ENCODE data around the gene JMJD1C.

The JMJD1C gene

GRCh38 chr10:63255316-63255715, 210.5 kb downstream of the JMJD1C start:
- H3K36me3 ChIP-seq (ENCODE audit: low read depth), result peaks cover 26% of the 10 kb centered on the region
- no peaks in the 10 kb centered on the region for H3K9me3 ChIP-seq (ENCODE audit: severe bottlenecking)
- no peak overlapping the region for H3K27ac ChIP-seq (ENCODE audit: poor library complexity, severe bottlenecking)
- DNase-seq (ENCODE audit: low spot score) (no peak), ATAC-seq (ENCODE audit: low read depth) (no peak)
- no peak overlapping the region for H3K4me3 ChIP-seq (ENCODE audit: severe bottlenecking)
- no peaks in the 10 kb centered on the region for H3K27me3 ChIP-seq (ENCODE audit: insufficient read depth, poor library complexity, severe bottlenecking)
- no peak for TF ChIP-seq CTCF (IDR thresholded peaks at IDR 0.05; ENCODE audit: poor library complexity, severe bottlenecking)
- H3K4me1 ChIP-seq (ENCODE audit: insufficient read depth, poor library complexity, severe bottlenecking), result peaks cover 20% of the 10 kb centered on the region

GRCh38 chr10:63253040-63253439, 212.7 kb downstream of the JMJD1C start:
- Histone ChIP-seq H3K4me1 (ENCODE audit: insufficient read depth, poor library complexity, severe bottlenecking) (peaks cover 3% of the 10 kb centered on the region), H3K36me3 (ENCODE audit: low read depth) (peaks cover 19% of the 10 kb centered on the region), H3K27me3 (ENCODE audit: insufficient read depth, poor library complexity, severe bottlenecking) (no peaks in the 10 kb centered on the region), H3K9me3 (ENCODE audit: severe bottlenecking) (no peaks in the 10 kb centered on the region), H3K4me3 (ENCODE audit: severe bottlenecking) (no peak overlapping the region), H3K27ac (ENCODE audit: poor library complexity, severe bottlenecking) (no peak overlapping the region)
- TF ChIP-seq CTCF (IDR thresholded peaks at IDR 0.05; ENCODE audit: poor library complexity, severe bottlenecking), result no peak
- ATAC-seq (ENCODE audit: low read depth) (no peak), DNase-seq (ENCODE audit: low spot score) (no peak)

- no peak for TF ChIP-seq CTCF (IDR thresholded peaks at IDR 0.05; ENCODE audit: poor library complexity, severe bottlenecking)
- H3K36me3 ChIP-seq (ENCODE audit: low read depth), result peaks cover 14% of the 10 kb centered on the region
- H3K4me1 ChIP-seq (ENCODE audit: insufficient read depth, poor library complexity, severe bottlenecking), result peaks cover 1% of the 10 kb centered on the region
- H3K9me3 ChIP-seq (ENCODE audit: severe bottlenecking), result no peaks in the 10 kb centered on the region
- no peak for DNase-seq (ENCODE audit: low spot score)
- no peak overlapping the region for H3K27ac ChIP-seq (ENCODE audit: poor library complexity, severe bottlenecking)
- H3K27me3 ChIP-seq (ENCODE audit: insufficient read depth, poor library complexity, severe bottlenecking), result no peaks in the 10 kb centered on the region
- H3K4me3 ChIP-seq (ENCODE audit: severe bottlenecking), result no peak overlapping the region
- no peak for ATAC-seq (ENCODE audit: low read depth)
Observed at GRCh38 chr10:63252095-63252762, 213.5 kb downstream of the JMJD1C start.

- no peak for ATAC-seq (ENCODE audit: low read depth)
- no peak for DNase-seq (ENCODE audit: low spot score)
- Histone ChIP-seq H3K27me3 (ENCODE audit: insufficient read depth, poor library complexity, severe bottlenecking) (no peaks in the 10 kb centered on the region), H3K36me3 (ENCODE audit: low read depth) (peaks cover 14% of the 10 kb centered on the region), H3K4me3 (ENCODE audit: severe bottlenecking) (no peak overlapping the region), H3K9me3 (ENCODE audit: severe bottlenecking) (peaks cover 3% of the 10 kb centered on the region), H3K27ac (ENCODE audit: poor library complexity, severe bottlenecking) (no peak overlapping the region), H3K4me1 (ENCODE audit: insufficient read depth, poor library complexity, severe bottlenecking) (peaks cover 14% of the 10 kb centered on the region)
- no peak for TF ChIP-seq CTCF (IDR thresholded peaks at IDR 0.05; ENCODE audit: poor library complexity, severe bottlenecking)
Observed at GRCh38 chr10:63250032-63250431, 215.7 kb downstream of the JMJD1C start.

GRCh38 chr10:63247771-63248170, 218.0 kb downstream of the JMJD1C start:
- Histone ChIP-seq H3K4me3 (ENCODE audit: severe bottlenecking) (no peak overlapping the region), H3K36me3 (ENCODE audit: low read depth) (peaks cover 14% of the 10 kb centered on the region), H3K27ac (ENCODE audit: poor library complexity, severe bottlenecking) (no peak overlapping the region), H3K27me3 (ENCODE audit: insufficient read depth, poor library complexity, severe bottlenecking) (no peaks in the 10 kb centered on the region), H3K4me1 (ENCODE audit: insufficient read depth, poor library complexity, severe bottlenecking) (peaks cover 14% of the 10 kb centered on the region), H3K9me3 (ENCODE audit: severe bottlenecking) (peaks cover 3% of the 10 kb centered on the region)
- no peak for TF ChIP-seq CTCF (IDR thresholded peaks at IDR 0.05; ENCODE audit: poor library complexity, severe bottlenecking)
- ATAC-seq (ENCODE audit: low read depth) (no peak), DNase-seq (ENCODE audit: low spot score) (no peak)

Data from RWPE2 (cell line).